SHP77 (cell line): Measurements from ENCODE around the gene CYTH1.
A peak's percentile ranks its signal among the peaks of the same experiment; 100 is the strongest.

ENCODE experiments used
- DNase-seq, 2 experiments: peaks; one replicate each; lab custom pipeline; 2025; lab: John Stamatoyannopoulos, UW

Gene CYTH1

DNA sequence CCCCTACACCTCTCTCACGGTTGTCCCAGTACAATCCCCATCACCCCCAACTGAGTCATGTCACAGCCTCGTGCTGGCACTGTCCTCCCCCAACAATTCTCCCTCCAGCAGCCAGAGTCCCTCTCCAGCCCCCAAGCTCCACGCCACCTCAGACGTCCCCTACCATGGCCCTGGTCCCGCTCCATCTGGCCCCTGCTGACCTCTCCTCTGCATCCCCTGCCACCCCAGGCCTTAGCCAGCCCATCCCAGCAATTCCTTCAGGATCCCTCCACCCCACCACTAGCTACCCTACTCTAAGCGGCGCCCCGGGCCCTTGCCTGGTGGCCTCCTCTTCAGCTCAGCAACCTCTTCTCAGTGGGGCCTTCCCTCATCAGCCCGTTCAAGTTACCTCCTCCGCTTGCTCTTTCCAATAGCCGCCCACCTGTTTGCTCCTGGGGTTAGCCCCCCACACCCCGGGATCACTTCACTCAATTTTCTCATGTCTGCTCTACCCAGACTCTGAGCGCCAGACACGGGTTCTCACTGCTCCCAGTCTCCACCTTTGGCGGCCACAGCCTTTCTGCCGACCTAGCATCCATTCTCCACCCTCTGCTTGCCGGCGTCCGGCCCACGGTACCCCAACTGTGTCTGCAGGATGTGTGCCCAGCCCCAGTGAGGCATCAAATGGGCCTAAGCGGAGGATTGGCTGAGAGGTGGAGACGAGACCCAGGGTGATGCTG is 112.7 kb downstream of the CYTH1 start:
- DNase-seq = no peak

DNA sequence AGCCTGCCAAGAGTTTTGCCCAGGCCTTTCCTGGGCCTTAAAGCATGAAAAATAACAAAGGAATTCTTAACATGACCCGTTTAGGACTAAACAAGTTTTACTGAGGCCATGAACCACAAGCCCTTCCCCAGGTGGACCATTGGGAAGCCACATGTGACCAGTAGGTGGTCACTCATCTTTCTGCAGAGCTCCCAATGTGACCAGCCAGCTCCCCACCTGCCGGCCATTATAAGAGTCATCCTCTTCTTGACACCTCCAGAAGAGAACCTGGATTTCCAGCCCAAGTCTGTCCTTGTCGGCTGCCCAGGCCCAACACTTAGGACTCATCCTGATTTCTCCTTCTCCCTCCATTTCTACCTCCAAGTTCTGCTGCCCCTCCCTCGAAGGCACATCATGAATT is 113.2 kb downstream of the CYTH1 start:
- DNase-seq = no peak

DNA sequence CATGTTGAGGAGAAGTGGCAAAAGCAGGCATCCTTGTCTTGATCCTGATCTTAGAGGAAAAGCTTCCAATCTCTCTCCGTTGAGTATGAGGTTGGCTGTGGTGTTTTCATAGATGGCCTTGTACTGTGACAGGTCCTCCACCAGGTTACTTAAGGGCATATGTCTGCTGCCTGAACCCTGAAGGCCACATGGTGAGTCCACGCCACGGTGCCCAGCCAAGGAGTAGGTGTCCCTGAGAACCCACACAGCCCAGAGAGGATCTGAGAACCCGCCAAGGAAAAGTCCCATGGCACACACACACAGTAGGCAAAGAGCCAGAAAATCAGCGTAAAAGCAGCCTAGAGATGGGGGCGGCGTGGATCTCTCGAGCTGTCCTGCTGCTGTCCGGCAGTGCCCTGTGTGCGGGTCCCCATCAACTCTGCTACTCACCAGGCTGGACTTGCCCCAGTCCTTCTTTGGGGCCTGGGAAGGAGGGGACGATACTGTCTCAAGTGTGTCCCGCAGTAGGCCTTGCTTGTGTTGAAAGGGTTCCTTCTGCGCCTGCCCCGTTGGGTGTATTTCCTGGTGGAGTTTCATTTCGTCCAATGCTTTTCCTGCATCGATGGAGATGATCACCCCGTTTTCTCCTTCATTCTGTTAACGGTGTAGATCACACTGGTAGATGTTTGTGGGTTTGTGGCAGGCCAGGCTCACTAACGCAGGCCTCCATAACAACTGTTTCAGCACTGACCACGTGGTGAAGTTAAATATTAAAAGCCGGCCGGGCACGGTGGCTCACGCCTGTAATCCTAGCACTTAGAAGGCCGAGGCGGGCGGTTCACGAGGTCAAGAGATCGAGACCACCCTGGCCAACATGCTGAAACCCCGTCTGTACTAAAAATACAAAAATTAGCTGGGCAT is 114.1 kb downstream of the CYTH1 start:
- DNase-seq = no peak

DNA sequence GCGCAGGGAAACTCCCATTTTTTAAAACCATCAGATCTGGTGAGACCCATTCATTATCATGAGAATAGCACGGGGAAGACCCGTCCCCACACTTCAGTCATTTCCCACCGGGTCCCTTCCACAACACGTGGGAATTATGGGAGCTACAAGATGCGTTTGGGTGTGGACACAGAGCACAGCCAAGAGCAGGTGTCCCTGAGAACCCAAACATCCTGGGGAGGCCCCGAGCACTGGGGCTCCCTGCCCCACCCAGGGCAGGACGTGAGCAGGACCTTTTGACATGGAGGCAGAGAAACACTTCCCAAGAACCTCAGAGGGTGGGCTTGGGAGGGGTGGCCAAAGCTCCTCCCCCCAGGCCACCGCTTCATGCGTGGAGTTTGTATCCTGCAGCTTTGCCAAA is 115.0 kb downstream of the CYTH1 start:
- no peak for DNase-seq

DNA sequence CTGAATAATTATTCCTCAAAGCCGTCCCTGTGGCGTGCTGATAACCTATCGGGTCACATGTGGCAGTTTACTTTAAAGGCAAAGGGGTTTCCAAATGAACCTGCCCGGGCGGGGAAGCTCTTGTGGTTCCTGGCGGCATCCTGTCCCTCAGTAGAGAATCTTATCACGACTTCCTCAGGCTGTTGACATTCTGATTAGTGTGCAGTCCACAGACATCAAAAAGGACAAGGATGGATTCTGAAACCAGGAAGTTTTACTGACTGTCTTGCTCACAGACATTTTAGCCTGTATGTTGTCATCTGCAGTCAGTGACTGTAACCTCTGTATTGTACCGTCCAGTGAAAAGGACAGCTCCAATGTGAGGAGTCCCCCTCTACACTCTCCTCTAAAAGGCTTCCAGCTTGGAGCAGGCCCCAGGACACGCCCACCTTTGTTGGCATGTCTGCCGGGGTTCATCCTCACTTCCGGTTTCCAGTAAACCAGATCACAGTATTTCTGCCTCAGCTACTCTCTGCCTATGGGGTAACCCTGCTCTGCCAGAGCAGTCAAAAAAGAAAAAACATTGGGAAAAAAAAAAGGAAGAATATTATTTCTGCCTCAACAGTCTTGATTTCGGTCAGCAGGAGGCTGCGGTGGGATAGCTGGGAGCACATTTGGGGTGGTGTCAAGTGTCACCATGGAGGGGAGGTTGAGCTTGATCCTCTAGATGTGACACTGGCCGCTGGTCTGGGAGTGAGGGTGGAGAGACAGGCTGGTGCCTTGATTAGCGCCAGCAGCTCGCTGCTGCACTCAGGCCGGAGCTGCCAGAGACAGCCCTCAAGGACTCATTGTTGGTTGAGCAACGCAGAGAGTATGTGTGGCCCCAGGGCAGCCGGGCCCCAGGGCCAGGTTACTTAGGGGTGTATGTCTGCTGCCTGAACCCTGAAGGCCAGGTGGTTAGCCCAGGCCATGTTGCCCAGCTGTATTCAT is 115.8 kb downstream of the CYTH1 start:
- DNase-seq = no peak

DNA sequence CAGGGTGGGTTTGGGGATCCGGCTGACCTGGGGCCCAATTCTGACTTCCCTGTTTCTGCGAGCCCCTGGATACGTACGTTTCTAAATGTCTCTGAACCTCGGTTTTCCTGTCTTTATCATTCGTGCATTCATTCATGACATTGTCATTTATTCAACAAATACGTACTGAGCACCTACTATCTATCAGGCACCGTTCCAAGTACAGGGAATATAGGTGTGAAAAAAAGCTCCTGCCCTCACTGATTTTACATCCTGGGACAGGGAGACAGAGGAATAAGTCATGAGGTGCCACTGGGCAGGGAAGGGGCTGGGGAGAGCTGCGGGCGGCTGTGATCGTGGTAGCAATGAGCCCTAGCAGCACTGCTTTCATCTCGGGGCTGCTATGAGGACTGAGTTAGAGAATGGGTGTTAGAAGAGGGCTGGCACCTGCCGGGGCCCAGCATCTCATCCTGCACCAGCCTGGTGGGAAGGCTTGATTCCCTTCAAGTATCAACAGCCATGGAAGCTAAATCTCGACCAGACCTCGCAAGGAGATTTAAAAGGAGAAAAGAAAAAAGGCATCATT is 116.6 kb downstream of the CYTH1 start:
- no peak for DNase-seq

DNA sequence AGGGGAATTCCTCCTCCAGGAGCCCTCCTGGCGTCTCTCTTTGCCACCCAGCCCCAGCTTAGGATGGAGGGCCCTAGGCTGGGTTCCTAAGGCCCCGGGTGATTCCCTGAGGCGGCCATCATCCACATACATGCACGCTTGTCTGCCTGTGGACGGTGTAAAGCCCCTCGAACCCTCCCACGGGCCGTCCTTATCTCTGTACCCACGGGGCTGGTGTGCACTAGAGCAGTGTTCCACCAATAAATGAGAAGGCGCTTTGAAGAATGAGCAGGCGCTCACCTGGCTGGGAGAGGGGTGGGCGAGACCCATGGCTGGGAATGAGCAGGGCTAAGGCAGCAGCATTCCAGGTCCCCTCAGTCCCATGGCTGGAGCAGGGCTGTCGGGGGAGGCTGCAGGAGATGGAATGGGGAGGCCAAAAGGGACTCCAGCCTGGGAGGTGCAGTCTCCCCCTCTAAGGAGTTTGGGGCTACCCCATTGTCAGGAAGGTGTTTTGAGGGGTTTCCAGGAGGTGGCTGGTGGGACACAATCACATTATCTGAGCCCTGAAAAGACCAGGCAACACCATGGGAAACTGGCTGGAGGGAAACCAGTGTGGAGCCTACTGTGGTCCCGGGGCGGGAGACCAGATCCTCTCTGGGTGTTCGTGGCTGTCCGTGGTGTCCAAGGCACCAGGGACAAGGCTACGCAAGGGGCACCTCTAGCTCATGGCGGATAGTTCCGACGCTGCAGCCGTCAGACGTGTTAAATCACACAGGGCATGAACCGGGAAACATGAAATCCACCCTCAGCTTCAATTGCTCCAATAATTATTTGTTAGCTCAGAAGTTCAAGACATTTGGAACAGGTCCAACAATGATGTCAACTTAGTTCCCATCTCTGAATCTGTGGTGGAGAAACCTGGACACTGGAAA is 117.3 kb downstream of the CYTH1 start:
- DNase-seq = peak; percentile 47 to 53

DNA sequence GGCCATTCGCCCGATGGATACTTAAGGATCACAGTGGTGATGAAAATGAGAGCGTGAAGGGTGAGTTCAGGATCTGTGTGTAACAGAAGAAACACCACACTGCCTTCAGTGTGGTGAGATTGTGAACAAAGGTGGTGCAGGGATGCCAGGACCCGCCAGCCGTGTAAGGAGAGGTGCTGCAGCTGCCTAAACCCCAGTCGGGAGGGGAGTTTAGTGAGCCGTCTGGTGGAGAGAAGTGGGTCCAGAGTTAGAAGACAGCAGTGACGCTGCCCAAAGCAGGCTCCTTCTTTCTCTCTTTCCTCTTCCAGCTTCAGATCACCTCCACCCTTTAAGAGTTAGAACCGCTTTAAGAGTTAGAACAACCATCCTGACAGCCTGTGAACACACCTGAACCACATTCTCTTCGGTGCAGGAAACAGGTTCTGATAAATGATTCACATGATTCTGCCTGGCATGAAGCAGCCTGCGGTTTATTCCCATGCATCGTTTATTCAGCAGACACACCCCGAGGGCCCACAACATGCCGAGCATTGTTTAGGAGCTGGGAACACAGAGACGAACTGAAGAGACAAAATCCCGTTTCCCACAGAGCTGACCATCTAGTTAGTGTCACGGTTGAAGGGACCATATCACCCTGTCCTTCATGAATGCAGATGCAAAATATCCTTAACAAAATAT is 120.8 kb downstream of the CYTH1 start:
- no peak for DNase-seq

DNA sequence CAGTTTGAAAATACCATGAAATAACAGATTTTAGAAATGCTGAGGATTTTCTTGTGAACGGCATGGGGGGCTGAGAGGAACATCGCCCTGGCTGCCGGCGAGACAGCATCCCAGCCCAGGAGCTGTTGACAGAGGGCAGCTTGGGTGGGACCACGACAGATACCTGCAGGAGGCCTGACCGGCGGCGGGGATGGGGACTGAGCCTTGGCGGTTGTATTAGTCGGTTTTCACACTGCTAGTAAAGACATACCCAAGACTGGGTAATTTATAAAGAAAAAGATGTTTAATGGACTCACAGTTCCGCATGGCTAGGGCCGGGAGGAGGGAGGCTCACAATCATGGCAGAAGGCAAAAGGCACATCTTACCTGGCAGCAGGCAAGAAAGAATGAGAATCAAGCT is 122.5 kb downstream of the CYTH1 start:
- DNase-seq = no peak

DNA sequence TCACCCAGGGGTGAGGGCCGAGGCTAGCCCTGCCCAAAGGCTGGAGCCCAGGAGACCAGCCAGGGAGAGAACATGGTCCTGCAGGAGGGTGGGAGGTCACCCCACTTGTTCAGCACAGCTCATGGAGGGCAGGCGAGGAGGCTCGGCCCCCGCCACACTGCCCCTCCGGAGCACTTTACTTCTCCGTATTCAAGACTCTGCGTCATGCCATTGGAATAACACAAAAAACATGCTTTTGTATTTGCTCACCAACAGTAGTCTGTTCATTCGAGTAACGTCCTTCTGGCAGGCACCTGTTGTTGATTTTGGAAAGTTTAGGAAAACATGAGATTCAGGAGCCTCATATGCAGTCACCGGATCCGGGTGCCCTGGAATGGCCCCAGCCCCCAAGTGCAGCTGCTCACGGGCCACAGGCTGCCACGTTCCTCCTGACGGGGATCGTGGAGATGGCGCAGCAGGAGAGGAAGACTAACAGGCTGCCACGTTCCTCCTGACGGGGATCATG is 123.7 kb downstream of the CYTH1 start:
- no peak for DNase-seq

DNA sequence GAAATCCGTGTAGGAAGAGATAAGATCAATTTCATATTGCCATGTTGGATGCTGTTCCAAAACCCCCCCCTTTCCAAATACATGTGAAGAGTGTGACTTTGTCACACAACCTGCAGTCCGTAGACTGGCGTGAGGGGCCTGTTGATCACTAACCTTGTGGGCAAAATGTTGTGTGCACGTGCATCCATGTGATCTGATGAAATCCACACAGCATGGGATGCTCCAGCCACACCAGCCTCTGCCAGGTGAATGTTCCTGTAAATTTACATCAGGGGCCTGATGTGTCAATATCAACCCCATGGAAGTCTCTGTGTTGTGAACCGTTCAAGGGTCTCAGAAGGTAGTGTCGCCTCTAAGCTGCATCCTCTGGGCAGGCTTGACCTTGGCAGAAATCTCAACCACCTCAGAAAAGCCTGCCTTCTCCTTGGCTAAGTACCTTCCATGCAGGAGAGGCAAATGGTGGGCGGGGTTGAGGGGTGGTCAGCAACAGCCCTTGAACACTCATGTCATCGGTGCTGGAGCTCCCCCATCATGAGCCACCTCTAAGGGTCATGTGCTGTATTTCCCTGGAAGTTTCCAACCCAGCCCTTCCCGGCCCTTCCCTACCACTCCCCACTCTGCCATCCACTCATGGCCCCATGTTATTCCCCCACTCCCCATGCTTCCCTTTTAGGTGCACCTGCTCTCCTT is 126.7 kb downstream of the CYTH1 start:
- DNase-seq = no peak

DNA sequence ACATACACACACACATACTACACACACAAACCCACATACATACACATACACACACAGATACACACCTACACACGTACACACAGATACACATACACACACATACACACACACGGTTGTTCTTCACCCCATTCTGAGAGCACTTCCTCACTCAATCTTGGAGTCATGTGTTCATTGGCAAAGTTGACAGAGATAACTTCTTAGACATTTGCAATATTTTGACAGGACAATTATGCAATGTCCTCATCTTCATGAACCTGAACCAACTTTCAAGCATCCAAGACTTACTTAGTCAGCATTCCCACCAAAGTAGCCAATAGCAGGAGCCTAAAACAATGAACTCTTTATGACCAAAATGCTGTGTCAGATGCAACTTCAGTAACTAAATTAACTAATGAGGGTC is 127.7 kb downstream of the CYTH1 start:
- DNase-seq = no peak

DNA sequence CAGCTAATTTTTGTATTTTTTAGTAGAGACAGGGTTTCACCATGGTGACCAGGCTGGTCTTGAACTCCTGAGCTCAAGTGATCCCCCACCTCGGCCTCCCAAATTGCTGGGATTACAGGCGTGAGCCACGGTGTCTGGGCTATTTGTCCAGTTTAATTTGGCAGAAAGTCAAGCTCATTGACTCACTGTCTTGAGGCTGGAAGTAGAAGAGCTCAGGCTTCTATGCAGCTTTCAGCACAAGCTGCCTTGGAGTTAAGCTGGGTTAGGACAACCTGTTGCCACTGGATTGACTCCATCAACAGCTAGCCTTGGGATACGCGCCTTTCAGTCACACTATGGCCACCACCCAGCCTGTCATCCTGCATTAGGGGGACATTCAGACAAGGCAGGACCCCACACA is 128.7 kb downstream of the CYTH1 start:
- DNase-seq = no peak

DNA sequence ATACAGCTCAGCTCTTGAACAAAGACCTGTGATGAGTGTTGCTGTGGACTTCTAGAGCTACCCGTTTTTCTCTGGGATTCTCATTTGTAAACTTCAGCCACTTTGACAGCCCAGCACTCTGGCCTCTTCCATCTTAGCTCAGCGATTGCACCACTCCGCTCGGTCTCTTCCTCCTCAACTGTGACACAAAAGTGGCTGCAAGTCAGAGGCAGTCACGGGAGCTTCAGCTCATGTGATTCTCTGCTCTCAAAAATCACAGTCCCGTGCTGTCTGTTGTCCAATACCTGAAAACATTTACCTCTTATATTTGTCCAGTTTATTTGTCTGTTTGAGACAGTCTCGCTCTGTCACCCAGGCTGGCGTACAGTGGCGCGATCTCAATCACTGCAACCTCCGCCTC is 129.2 kb downstream of the CYTH1 start:
- DNase-seq = no peak

DNA sequence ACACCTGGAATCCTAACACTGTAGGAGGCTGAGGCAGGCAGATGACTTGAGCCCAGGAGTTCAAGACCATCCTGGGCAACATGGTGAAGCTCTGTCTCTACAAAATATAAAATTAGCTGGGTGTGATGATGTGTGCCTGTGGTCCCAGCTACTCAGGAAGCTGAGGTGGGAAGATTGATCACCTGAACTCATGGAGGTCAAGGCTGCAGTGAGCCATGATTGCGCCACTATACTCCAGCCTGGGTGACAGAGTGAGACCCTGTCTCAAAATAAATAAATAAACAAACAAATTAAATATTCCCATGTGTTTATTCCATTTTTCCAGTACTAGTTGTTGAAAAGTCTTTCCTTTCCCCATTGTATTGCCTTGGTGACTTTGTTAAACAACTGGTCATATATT is 130.0 kb downstream of the CYTH1 start:
- no peak for DNase-seq

DNA sequence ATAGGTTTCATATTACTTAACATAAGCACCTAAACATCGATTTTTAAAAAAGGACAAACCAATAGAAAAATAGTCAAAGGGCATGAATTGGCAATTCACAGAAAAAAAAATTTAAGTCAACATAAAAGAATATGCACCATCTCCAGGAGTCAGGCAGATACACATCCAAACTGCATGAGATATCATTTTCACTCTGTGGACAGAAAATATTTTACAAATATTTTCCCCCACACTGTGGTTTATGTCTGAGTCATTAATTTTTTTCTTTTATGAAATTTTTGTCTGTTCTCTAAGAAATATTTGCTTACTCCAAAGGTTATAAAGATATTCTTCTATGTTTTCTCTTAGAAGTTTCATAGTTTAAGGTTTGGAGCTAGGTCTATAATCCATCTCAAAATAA is 130.5 kb downstream of the CYTH1 start:
- no peak for DNase-seq

DNA sequence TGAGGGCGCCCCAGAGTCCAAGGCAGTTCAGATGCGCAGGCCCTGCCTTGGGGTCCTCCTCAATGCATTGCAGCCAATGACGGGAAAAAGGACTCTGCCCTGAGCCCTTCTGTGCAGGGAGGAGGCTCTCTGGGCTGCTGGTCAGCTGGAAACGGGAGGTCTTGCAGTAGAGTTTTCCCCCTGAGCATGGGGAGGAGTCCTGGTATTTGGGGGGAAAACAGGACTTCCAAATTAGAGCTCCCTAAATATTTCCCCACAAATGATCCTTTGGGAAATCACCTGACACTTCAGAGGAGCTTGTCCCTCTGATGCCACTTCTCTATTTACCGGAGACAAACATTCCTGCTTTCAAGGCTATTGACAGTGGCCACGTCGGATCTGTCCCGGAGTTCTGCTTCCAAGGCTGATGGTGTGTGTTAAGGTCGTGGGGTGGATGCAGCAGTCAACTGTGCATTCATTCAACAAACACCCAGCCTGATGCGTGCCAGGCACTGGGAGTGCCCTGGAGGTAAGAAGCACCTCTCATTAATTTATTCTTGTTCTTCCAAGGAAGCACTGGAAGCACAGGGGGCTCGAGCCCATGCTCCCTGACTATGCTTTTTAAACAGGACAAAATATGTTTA is 131.9 kb downstream of the CYTH1 start:
- no peak for DNase-seq

DNA sequence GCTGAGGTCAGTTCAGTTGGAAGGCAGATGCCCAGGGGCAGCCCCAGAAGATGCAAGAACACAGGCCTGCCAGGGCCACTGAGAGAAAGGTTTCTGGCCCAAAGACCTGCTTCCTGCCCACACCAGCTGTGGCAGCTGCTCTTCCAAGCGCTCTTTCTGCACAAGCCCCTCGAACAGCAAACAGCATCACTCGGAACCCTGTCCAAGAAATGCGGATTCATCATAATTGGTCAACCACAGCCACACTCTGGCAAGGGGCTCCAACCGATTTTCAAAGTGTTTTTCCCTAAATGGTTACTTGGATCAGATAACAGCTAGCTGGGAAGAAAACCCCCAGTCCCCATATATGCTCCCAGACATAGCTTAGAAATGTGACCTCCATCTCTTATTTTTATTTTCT is 133.8 kb downstream of the CYTH1 start:
- no peak for DNase-seq

DNA sequence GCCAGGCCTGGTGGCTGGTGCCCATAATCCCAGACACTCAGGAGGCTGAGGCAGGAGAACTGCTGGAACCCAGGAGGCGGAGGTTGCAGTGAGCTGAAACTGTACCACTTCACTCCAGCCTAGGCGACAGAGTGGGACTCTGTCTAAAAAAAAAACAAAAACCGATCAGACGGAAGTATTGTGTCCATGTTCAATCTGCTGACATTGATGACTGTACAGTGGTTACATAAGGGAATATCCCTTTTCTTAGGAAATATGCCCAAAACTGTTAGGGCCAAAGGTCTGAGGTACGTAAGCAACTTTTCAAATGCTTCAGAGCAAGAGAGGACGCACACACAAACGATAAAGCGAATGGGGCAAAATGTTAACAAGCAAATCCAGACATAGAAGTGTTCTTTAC is 135.0 kb downstream of the CYTH1 start:
- DNase-seq = no peak
